ENCODE results near the gene PSD4. TPM values are rescaled to one million over a fixed set of nuclear protein-coding genes. Genes with fewer than 3 reads are reported as not detected.

PSD4 gene
- polyA plus RNA-seq, 2 of the 4 experiments (the other 2 are of a cell fraction) = 5.4 to 21.6 TPM

DNA sequence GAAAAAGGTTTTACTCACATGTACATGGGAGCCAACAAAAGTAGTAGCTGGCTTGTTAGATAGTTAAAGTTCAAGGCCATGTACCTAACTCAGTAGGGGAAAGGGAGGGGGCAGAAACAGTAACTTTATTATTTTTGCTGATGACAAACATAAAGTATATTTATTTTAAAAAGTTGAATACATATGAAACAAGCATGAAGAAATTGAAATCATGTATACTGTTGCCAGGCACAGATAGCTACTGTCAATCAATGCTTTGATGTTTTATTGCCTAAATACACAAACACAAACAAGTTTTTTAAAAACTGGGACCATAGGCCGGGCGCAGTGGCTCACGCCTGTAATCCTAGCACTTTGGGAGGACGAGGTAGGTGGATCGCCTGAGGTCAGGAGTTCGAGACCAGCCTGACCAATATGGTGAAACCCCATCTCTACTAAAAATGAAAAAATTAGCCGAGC is 7.6 kb upstream of the PSD4 start (continued):
- TF ChIP-seq, protein P1, sequence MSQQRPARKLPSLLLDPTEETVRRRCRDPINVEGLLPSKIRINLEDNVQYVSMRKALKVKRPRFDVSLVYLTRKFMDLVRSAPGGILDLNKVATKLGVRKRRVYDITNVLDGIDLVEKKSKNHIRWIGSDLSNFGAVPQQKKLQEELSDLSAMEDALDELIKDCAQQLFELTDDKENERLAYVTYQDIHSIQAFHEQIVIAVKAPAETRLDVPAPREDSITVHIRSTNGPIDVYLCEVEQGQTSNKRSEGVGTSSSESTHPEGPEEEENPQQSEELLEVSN (IDR thresholded peaks at IDR 0.05; ENCODE audit: borderline replicate concordance, low read depth) = no peak
- TF ChIP-seq RNF2 (IDR thresholded peaks at IDR 0.05; ENCODE audit: borderline replicate concordance, low read depth) (no peak), POLR2AphosphoS2 (conservative IDR thresholded peaks at IDR 0.05; ENCODE audit: low read length) (no peak), RFX5 (IDR thresholded peaks at IDR 0.05) (no peak), CBX8 (IDR thresholded peaks at IDR 0.05) (no peak), ZNF302 (CRISPR knock-in tag; IDR thresholded peaks at IDR 0.05) (no peak), CHD2 (IDR thresholded peaks at IDR 0.05; ENCODE audit: low read length, partially characterized antibody) (no peak), RARB (CRISPR knock-in tag; IDR thresholded peaks at IDR 0.05) (no peak), ZC3H11A (IDR thresholded peaks at IDR 0.05) (no peak), NR3C1 (IDR thresholded peaks at IDR 0.05) (no peak)
- TF ChIP-seq, protein P2, sequence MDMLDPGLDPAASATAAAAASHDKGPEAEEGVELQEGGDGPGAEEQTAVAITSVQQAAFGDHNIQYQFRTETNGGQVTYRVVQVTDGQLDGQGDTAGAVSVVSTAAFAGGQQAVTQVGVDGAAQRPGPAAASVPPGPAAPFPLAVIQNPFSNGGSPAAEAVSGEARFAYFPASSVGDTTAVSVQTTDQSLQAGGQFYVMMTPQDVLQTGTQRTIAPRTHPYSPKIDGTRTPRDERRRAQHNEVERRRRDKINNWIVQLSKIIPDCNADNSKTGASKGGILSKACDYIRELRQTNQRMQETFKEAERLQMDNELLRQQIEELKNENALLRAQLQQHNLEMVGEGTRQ (IDR thresholded peaks at IDR 0.05) = no peak

DNA sequence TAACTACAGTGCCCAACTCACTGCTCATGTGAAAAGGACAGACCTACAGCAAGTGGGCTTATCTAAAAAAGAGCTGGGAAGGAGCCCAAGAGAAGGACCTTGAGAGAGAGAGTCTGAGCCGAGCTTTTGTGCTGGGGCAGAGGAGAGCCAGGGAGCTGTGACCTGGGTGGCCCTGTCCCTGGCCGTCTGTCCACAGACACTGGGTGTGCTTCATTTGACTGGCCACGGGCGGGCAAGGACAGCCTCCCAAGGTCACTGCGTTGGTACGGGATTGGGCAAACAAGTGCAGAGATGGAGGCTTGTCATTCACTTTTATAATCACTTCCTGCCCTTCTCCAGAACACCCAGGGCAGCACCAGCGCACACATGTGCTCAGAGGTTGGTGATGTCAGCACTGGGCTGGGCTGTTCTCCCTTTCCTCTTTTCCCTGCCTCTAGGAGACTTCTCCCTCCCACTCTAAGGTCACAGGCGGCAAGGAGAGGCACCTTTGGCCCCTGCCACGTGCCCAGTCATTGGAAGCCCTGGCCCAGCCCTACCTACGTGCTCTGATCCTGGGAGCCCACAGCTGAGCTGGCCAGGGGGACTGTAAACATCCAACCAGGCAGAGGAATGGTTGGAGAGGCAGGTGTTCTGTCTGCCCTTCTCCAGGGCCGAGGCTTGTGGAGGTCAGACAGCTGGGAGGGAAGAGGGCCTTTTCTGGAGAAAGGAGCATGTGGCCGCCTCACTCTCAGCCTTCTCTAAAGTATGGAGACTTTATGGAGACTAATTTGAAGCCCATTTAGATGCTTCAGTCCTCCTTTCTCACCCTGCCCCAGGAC is 6.4 kb upstream of the PSD4 start:
- H3K4me3 ChIP-seq = no peak overlapping the region
- no peaks in the 10 kb centered on the region for H3K4me1 ChIP-seq
- CTCF ChIA-PET = interaction anchor here (0.8 to 2.7 kb wide), 4 partner anchors 15 to 87 kb away, joined by 3 to 12 read pairs (median 4); no protein-coding TSS in a partner anchor
- ATAC-seq (peak; percentile 71 to 72; a peak in 5 of 6 replicates), DNase-seq (ENCODE audit: low read depth in 1 of 2, low spot score in 1 of 2) (no peak), FAIRE-seq (no peak)
- WGBS (ENCODE audit: missing lambda C conversion rate) = 61% methylated on average over 12 of the region's 12 CpGs
- TF ChIP-seq GATA3 (IDR thresholded peaks at IDR 0.05; ENCODE audit: borderline replicate concordance) (no peak), HOXB5 (CRISPR knock-in tag; IDR thresholded peaks at IDR 0.05) (no peak), POLR2A (IDR thresholded peaks at IDR 0.05; ENCODE audit: low read length) (no peak), ZNF302 (CRISPR knock-in tag; IDR thresholded peaks at IDR 0.05) (no peak), FOSB (CRISPR knock-in tag; IDR thresholded peaks at IDR 0.05) (no peak), EHF (CRISPR knock-in tag; IDR thresholded peaks at IDR 0.05) (no peak), ZC3H11A (IDR thresholded peaks at IDR 0.05) (no peak)
- TF ChIP-seq, protein P3, sequence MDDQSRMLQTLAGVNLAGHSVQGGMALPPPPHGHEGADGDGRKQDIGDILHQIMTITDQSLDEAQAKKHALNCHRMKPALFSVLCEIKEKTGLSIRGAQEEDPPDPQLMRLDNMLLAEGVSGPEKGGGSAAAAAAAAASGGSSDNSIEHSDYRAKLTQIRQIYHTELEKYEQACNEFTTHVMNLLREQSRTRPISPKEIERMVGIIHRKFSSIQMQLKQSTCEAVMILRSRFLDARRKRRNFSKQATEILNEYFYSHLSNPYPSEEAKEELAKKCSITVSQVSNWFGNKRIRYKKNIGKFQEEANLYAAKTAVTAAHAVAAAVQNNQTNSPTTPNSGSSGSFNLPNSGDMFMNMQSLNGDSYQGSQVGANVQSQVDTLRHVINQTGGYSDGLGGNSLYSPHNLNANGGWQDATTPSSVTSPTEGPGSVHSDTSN (IDR thresholded peaks at IDR 0.05) = no peak
- TF ChIP-seq, protein P4, sequence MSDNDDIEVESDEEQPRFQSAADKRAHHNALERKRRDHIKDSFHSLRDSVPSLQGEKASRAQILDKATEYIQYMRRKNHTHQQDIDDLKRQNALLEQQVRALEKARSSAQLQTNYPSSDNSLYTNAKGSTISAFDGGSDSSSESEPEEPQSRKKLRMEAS (IDR thresholded peaks at IDR 0.05) = no peak
- H3K4me2 ChIP-seq = no peak overlapping the region
- POLR2A ChIA-PET = no interaction called here
- no peak overlapping the region for H3K27ac ChIP-seq
- no peaks in the 10 kb centered on the region for H3K9me3 ChIP-seq

DNA sequence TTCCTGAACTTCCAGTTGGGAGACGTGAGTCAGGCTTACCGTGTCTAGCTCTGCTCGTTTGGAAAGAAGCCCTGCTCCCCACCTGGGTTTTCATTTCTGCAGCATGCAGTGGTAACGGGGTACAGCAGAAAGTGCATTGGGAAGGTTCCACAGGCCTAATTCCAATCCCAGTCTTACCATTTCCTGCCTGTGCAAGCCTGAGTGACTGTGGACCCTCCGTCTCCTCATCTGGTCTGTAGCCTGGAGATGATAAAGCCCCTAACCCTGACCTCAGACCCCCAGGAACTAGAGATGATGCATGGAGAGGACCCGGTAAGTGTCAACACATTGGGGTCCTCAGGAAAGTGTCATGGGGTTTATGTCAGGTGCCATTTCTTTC is 5.8 kb upstream of the PSD4 start:
- H3K27ac ChIP-seq = no peak overlapping the region
- ATAC-seq = no peak
- ChIA-PET POLR2A (no interaction called here), CTCF (interaction anchor here (1.7 to 2.7 kb wide), 2 partner anchors 31 to 88 kb away, joined by 5 to 12 read pairs; no protein-coding TSS in a partner anchor)
- no peak overlapping the region for H3K4me3 ChIP-seq
- WGBS (ENCODE audit: missing lambda C conversion rate) = 83% methylated on average over 6 of the region's 6 CpGs
- no peak for TF ChIP-seq HDAC2 (IDR thresholded peaks at IDR 0.05)
- TF ChIP-seq, protein P5, sequence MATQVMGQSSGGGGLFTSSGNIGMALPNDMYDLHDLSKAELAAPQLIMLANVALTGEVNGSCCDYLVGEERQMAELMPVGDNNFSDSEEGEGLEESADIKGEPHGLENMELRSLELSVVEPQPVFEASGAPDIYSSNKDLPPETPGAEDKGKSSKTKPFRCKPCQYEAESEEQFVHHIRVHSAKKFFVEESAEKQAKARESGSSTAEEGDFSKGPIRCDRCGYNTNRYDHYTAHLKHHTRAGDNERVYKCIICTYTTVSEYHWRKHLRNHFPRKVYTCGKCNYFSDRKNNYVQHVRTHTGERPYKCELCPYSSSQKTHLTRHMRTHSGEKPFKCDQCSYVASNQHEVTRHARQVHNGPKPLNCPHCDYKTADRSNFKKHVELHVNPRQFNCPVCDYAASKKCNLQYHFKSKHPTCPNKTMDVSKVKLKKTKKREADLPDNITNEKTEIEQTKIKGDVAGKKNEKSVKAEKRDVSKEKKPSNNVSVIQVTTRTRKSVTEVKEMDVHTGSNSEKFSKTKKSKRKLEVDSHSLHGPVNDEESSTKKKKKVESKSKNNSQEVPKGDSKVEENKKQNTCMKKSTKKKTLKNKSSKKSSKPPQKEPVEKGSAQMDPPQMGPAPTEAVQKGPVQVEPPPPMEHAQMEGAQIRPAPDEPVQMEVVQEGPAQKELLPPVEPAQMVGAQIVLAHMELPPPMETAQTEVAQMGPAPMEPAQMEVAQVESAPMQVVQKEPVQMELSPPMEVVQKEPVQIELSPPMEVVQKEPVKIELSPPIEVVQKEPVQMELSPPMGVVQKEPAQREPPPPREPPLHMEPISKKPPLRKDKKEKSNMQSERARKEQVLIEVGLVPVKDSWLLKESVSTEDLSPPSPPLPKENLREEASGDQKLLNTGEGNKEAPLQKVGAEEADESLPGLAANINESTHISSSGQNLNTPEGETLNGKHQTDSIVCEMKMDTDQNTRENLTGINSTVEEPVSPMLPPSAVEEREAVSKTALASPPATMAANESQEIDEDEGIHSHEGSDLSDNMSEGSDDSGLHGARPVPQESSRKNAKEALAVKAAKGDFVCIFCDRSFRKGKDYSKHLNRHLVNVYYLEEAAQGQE (IDR thresholded peaks at IDR 0.05) = no peak
- TF ChIP-seq RARB (CRISPR knock-in tag; IDR thresholded peaks at IDR 0.05) = no peak
- TF ChIP-seq SREBF2 (IDR thresholded peaks at IDR 0.05) = no peak
- TF ChIP-seq RNF2 (IDR thresholded peaks at IDR 0.05; ENCODE audit: borderline replicate concordance, low read depth) = no peak
- TF ChIP-seq CHD4 (IDR thresholded peaks at IDR 0.05; ENCODE audit: borderline replicate concordance) = no peak
- TF ChIP-seq HOXA7 (CRISPR knock-in tag; IDR thresholded peaks at IDR 0.05) = no peak
- TF ChIP-seq FOSB (CRISPR knock-in tag; IDR thresholded peaks at IDR 0.05) = no peak
- no peak overlapping the region for H3K4me2 ChIP-seq
- no peaks in the 10 kb centered on the region for H3K9me3 ChIP-seq
- H3K4me1 ChIP-seq = no peaks in the 10 kb centered on the region
- no peak for DNase-seq (ENCODE audit: low read depth in 1 of 2, low spot score in 1 of 2)
- FAIRE-seq = no peak

Data from A549 (cell line).